Muscle of arm (tissue), 12 donors: ENCODE measurements around the gene TXNRD2. TPM values are rescaled to one million over a fixed set of nuclear protein-coding genes. Genes with fewer than 3 reads are reported as not detected.
"Not testable (repeated sequence)": the region's sequence is repeated elsewhere in the genome, so short reads cannot be mapped to it uniquely, and the experiment has no call there.

ENCODE experiments used
- DNase-seq: peaks from one replicate; pipeline ENCODE4 v3.0.0-alpha.2; 2013
- polyA plus RNA-seq, 12 donors: library from polyadenylated mRNA; unstranded; fragments of 120-200 nt; gene quantifications; one replicate each; pipeline ENCODE4 v1.2.1, GENCODE V29; 2013; ENCODE audit not compliant: insufficient read length in 12 of 12

The TXNRD2 gene
- polyA plus RNA-seq, 12 donors, result 12.0 to 24.1 (median 15.1) TPM; not detected in 1

GRCh38 chr22:19955241-19956128 is 13.9 kb upstream of the TXNRD2 start:
- no peak for DNase-seq

DNA sequence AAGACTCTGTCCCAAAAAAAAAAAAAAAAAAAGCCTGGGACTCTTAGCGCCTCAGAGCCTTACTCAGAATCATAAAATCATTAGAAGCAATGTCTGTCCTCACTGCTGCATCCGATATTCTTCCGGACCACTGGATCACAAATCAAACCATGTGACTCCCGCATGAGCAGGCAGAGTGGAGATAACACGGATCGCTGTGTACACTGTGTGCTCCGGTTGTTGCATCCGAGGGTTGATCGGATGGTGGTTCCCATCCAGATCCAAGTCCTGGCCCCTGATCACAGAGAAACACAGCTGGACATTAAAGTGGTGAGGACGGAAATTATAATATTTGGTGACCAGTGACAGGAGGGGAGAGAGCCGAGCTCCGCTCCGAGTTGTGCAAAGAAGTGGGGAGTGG is 9.7 kb upstream of the TXNRD2 start:
- DNase-seq, result no peak

- no peak for DNase-seq
Measured at GRCh38 chr22:19948057-19948760, 6.6 kb upstream of the TXNRD2 start.

DNA sequence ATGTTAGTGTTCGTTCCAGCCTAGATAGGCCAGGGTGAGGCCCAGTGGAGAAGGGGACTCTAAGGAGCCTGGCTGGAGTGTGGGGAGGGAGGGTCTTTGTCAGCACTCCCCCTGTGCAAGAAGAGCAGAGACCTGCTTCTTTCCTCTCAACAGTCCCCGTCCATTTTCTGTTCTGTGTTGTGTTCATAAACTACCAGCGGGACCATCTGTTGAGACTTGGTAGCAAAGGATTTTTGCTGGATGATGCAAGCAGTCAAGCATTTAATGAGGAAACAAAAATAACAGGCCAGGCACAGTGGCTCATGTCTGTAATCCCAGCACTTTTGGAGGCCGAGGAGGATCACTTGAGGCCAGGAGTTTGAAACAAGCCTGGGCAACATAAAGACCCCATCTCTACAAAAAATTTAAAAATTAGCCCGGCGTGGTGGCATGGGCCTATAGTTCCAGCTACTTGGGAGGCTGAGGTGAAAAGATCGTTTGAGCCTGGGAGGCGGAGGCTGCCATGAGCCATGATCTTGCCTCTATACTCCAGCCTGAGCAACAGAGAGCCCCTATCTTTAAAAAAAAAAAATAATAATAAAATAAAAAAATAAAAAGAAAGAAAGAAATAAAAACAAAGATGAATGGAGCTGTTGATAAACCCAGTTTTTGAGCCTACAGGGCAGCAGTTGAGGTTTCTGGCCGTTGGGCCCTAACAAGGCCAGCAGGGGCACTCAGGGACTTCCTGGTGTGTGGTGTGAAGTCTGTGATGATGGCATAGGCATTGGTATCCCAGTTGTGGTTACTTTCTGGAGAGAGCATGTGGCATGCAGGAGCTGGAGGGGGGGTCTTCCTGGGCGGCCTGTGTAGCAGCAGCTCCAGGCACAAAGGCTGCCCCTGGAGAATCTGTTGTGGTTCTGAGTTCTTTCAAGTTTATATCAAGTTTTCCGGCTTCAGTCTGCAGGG is 1.7 kb upstream of the TXNRD2 start:
- DNase-seq, result peak; percentile 60

GRCh38 chr22:19942157-19943081 is 801 bp upstream of the TXNRD2 start:
- DNase-seq, result peak; percentile 81

DNA sequence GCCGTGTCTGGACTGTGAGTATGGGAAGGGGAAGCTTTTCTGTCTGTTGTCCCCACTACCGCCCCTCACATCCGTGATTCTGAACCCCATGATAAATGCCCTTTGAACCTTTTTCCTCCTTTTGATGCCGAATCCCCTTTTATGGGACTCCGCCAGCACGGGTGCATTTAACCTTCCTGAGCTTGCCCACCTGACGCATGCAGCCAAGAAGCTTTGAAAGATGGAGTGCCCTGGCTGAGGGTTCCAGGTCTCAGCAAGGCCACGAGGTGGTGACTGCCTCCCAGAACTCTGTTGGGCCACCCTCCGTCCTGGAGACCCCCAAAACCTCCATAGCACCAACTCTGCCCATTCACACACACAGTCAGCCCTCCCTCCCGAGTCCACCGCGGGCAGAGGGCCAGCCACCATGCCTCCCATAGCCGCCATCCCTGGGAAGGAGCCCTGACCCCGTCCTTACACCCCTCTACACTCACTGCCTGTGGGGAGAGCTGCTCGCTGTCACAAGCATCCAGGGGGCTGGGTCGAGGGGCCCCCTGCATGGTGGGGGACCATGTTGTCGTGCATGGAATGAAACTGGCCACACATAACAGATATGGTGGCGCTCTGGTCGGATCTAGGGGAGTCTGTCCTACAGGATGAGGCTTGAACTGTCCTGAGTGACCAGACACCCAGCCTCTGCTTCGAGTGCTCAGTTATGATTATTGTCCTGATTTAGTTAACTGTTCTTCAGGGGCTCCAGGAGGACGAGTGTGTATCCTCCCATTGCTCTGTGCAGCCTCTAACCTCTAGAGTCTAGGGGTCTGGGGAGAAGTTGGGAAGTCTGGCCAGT is 868 bp downstream of the TXNRD2 start:
- DNase-seq, result no peak

DNA sequence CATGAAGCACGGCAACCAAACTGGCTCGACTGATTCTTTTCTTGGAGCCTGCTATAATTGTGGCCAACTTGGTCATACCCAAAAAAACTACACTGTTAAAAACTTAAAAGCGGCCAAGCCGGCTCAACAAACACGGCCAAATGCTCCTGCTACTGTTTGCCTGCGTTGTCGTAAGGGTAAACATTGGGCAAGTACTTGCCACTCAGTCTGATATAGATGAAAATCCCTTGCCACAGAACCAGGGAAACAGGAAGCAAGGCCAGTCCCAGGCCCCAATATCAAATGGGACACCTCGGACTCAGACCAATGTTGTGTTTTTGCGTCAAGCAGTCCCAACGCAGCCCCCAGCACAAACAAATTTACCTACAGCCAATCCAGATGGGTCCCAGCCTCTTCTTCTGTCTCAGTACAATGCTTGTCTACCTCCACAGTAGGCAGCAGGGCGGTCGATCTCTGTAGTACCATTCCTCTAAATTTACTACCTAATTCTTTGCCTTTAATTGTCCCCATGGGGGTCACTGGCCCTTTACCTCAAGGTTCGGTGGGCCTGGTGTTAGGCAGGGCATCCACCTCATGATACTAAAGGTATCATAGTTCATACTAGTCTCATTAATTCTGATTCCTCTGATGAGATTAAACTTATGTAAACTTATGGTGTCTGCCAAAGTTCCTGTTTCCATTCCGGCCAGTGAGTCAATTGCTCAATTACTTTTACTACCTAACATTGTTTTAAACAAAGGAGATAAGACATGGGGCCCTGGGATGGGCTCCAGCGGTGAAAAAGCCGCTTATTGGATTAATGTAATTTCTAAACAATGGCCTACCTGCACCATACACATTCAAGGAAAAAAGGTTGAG is 3.8 kb downstream of the TXNRD2 start:
- no peak for DNase-seq

- no peak for DNase-seq
Measured at GRCh38 chr22:19936513-19936912, 5.1 kb downstream of the TXNRD2 start.

DNA sequence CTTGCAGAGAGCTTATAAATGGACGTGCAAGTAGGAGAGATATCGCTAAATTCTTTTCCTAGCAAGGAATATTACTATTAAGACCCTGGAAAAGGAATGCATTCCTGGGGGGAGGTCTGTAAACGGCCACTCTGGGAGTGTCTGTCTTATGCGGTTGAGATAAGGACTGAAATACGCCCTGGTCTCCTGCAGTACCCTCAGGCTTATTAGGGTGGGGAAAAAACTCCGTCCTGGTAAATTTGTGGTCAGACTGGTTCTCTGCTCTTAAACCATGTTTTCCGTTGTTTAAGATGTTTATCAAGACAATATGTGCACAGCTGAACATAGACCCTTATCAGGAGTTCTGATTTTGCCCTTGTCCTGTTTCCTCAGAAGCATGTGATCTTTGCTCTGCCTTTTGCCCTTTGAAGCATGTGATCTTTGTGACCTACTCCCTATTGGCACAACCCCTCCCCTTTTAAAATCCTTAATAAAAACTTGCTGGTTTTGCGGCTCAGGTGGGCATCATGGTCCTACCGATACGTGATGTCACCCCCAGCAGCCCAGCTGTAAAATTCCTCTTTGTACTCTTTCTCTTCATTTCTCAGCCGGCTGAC is 6.4 kb downstream of the TXNRD2 start:
- not testable (repeated sequence) for DNase-seq

DNA sequence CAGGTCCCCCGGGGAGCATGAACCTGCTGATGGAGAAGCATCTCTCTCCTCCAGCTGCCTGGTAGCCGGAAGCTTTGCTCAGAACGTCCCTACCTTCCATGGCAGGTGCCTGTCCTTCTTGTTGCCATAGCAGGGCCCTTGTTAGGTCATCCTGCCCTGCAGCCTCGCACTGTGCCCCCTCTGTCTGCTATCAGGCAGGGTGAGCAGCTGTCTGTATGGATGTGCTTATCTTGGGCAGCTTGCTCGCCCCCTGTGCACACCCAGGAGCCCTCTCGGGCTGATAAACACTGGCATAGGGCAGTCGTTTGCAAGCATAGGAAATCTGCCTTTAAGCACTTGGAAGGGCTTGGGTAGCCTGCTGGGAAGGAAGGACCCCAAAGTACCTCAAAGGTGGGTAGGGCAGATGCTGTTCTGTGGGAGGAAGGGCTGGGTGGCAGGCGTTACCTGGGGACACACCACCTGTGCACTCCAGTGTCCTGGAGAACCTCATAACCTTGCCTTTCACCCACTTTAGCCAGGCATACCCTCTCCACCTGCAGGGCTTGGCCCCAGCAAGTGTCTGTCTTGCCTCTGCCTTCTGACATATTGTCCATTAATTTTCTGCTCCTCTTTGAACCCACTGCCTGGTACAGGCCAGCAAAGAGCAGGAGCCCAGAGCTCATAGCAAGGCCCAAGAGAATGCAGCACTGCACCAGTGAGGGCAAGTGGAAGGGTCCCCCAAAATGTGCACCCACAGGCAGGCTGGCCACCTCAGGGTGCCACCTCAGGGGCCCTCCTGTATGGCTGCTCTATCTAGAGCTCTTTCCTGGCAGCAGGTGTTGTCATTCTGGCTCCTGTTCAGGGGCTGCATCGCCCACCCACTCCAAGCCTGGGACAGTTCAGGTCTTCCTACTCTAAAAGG is 8.0 kb downstream of the TXNRD2 start:
- DNase-seq, result no peak

DNA sequence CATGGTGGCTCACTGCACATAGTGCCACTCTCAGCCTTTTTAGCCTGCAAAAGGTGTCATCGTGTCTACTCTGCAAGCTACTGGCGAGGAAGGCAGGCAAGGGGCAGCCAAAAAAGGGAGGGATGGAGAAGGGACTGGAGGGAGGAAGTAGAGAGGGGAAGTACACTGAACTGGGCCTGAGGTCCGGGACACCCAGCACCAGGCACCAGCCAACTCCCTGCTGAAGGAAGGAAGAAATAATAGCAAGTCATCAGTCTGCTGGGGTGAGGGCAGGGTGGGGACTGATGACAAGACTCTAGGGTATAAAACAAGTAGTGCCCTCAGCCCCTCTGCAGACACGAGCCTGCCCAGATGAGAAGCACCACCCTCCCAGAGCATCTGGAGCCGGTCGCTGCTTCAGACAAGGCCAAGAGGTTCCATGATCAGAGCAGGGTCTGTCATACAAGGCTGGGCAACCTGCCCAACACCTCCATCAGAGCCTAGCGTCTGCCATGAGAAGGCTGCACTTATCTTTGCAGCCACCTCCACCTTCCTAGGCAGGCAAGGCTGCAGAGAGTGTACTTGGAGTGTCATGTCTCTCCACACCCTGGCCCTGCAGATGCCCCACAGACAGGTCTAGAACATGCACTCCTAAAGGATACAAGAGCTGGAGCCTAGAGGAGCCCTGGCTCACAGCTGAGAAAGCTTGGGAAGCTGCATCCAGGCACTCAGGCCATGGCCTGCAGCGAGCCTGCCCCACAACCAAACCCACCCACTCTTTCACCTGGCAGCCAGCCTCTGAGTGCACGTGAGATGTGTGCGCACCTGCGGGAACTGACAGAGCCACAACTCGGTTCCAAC is 9.0 kb downstream of the TXNRD2 start:
- DNase-seq, result no peak

- no peak for DNase-seq
Measured at GRCh38 chr22:19931514-19931913, 10.1 kb downstream of the TXNRD2 start.

GRCh38 chr22:19930551-19931486 is 10.8 kb downstream of the TXNRD2 start:
- no peak for DNase-seq

- DNase-seq, result no peak
Measured at GRCh38 chr22:19929586-19930550, 11.8 kb downstream of the TXNRD2 start.
